Measurements from ENCODE around the gene NDNF. TPM values are rescaled to one million over a fixed set of nuclear protein-coding genes. Genes with fewer than 3 reads are reported as not detected.

NDNF gene
- total and polyA plus RNA-seq, 2 donors = 22.2 to 24.5 TPM

Other genes with a start within 250 kb of the NDNF start
- 76.5 TPM for gene PRDM5, start 149.8 kb downstream of the NDNF start, total RNA-seq
- 3.7 TPM for gene PRDM5, start 149.8 kb downstream of the NDNF start, polyA plus RNA-seq
- 0.21 TPM for gene TNIP3, start 91.8 kb upstream of the NDNF start, total RNA-seq
- gene TNIP3, start 91.8 kb upstream of the NDNF start, polyA plus RNA-seq = not detected

Measured in urinary bladder (tissue), 2 donors.